ENCODE results near the gene ZRANB1. TPM values are rescaled to one million over a fixed set of nuclear protein-coding genes. Genes with fewer than 3 reads are reported as not detected.

Gene ZRANB1
- total RNA-seq, 1 donor from 2014 or later: 14.9 TPM

GRCh38 chr10:125025341-125025740 is 83.4 kb downstream of the ZRANB1 start:
- H3K4me3 Mint-ChIP-seq: no peak overlapping the region
- no peak for DNase-seq
- H3K36me3 Mint-ChIP-seq (ENCODE audit: low read depth): no peaks in the 10 kb centered on the region
- H3K27ac Mint-ChIP-seq: no peak overlapping the region
- intact Hi-C loops (cut with micrococcal nuclease): no loop called here
- no peaks in the 10 kb centered on the region for H3K9me3 Mint-ChIP-seq
- H3K27me3 Mint-ChIP-seq: peaks cover 1% of the 10 kb centered on the region
- H3K4me1 Mint-ChIP-seq: no peaks in the 10 kb centered on the region

GRCh38 chr10:125026036-125026931 is 84.4 kb downstream of the ZRANB1 start:
- intact Hi-C loops (cut with micrococcal nuclease): no loop called here
- Mint-ChIP-seq H3K4me3 (no peak overlapping the region), H3K4me1 (no peaks in the 10 kb centered on the region), H3K9me3 (no peaks in the 10 kb centered on the region), H3K27me3 (peaks cover 1% of the 10 kb centered on the region), H3K36me3 (ENCODE audit: low read depth) (no peaks in the 10 kb centered on the region), H3K27ac (no peak overlapping the region)
- DNase-seq: no peak

GRCh38 chr10:125026974-125027735 is 85.2 kb downstream of the ZRANB1 start:
- no peak overlapping the region for H3K27ac Mint-ChIP-seq
- no peak overlapping the region for H3K4me3 Mint-ChIP-seq
- intact Hi-C loops (cut with micrococcal nuclease): no loop called here
- no peaks in the 10 kb centered on the region for H3K4me1 Mint-ChIP-seq
- peaks cover 1% of the 10 kb centered on the region for H3K27me3 Mint-ChIP-seq
- no peaks in the 10 kb centered on the region for H3K36me3 Mint-ChIP-seq (ENCODE audit: low read depth)
- H3K9me3 Mint-ChIP-seq: no peaks in the 10 kb centered on the region
- DNase-seq: no peak

GRCh38 chr10:125027871-125028869 is 86.2 kb downstream of the ZRANB1 start:
- intact Hi-C loops (cut with micrococcal nuclease): no loop called here
- H3K27ac Mint-ChIP-seq: no peak overlapping the region
- peaks cover 1% of the 10 kb centered on the region for H3K27me3 Mint-ChIP-seq
- H3K9me3 Mint-ChIP-seq: no peaks in the 10 kb centered on the region
- DNase-seq: no peak
- no peaks in the 10 kb centered on the region for H3K4me1 Mint-ChIP-seq
- H3K36me3 Mint-ChIP-seq (ENCODE audit: low read depth): no peaks in the 10 kb centered on the region
- H3K4me3 Mint-ChIP-seq: no peak overlapping the region

- DNase-seq: no peak
These were observed 87.8 kb downstream of the ZRANB1 start for GRCh38 chr10:125029584-125030242.

GRCh38 chr10:125030567-125031197 is 88.8 kb downstream of the ZRANB1 start:
- intact Hi-C loops (cut with micrococcal nuclease): no loop called here
- DNase-seq: no peak
- H3K4me3 Mint-ChIP-seq: no peak overlapping the region
- H3K27ac Mint-ChIP-seq: no peak overlapping the region
- no peaks in the 10 kb centered on the region for H3K9me3 Mint-ChIP-seq
- H3K36me3 Mint-ChIP-seq (ENCODE audit: low read depth): no peaks in the 10 kb centered on the region
- no peaks in the 10 kb centered on the region for H3K4me1 Mint-ChIP-seq
- H3K27me3 Mint-ChIP-seq: peaks cover 1% of the 10 kb centered on the region

More at GRCh38 chr10:125029584-125030242, 87.8 kb downstream of the ZRANB1 start:
- intact Hi-C loops (cut with micrococcal nuclease): no loop called here
- Mint-ChIP-seq H3K36me3 (ENCODE audit: low read depth) (no peaks in the 10 kb centered on the region), H3K27me3 (peaks cover 1% of the 10 kb centered on the region), H3K27ac (no peak overlapping the region), H3K4me1 (no peaks in the 10 kb centered on the region), H3K9me3 (no peaks in the 10 kb centered on the region), H3K4me3 (no peak overlapping the region)

GRCh38 chr10:125032474-125033020 is 90.6 kb downstream of the ZRANB1 start:
- DNase-seq: no peak
- H3K4me3 Mint-ChIP-seq: no peak overlapping the region
- H3K4me1 Mint-ChIP-seq: no peaks in the 10 kb centered on the region
- no peak overlapping the region for H3K27ac Mint-ChIP-seq
- H3K27me3 Mint-ChIP-seq: peaks cover 3% of the 10 kb centered on the region
- intact Hi-C loops (cut with micrococcal nuclease): no loop called here
- no peaks in the 10 kb centered on the region for H3K36me3 Mint-ChIP-seq (ENCODE audit: low read depth)
- no peaks in the 10 kb centered on the region for H3K9me3 Mint-ChIP-seq

- no peak for DNase-seq
These were observed 91.4 kb downstream of the ZRANB1 start for GRCh38 chr10:125033146-125033924.

GRCh38 chr10:125034675-125035074 is 92.8 kb downstream of the ZRANB1 start:
- Mint-ChIP-seq H3K4me1 (no peaks in the 10 kb centered on the region), H3K36me3 (ENCODE audit: low read depth) (no peaks in the 10 kb centered on the region), H3K27ac (no peak overlapping the region), H3K4me3 (no peak overlapping the region), H3K9me3 (no peaks in the 10 kb centered on the region), H3K27me3 (peaks cover 1% of the 10 kb centered on the region)
- no peak for DNase-seq
- intact Hi-C loops (cut with micrococcal nuclease): no loop called here

More at GRCh38 chr10:125033146-125033924, 91.4 kb downstream of the ZRANB1 start:
- H3K36me3 Mint-ChIP-seq (ENCODE audit: low read depth): no peaks in the 10 kb centered on the region
- H3K9me3 Mint-ChIP-seq: no peaks in the 10 kb centered on the region
- no peaks in the 10 kb centered on the region for H3K4me1 Mint-ChIP-seq
- H3K27ac Mint-ChIP-seq: no peak overlapping the region
- H3K4me3 Mint-ChIP-seq: no peak overlapping the region
- intact Hi-C loops (cut with micrococcal nuclease): no loop called here
- peaks cover 3% of the 10 kb centered on the region for H3K27me3 Mint-ChIP-seq

GRCh38 chr10:125035136-125035535 is 93.2 kb downstream of the ZRANB1 start:
- intact Hi-C loops (cut with micrococcal nuclease): no loop called here
- DNase-seq: no peak
- H3K4me3 Mint-ChIP-seq: no peak overlapping the region
- no peaks in the 10 kb centered on the region for H3K4me1 Mint-ChIP-seq
- peaks cover 1% of the 10 kb centered on the region for H3K27me3 Mint-ChIP-seq
- H3K36me3 Mint-ChIP-seq (ENCODE audit: low read depth): no peaks in the 10 kb centered on the region
- no peaks in the 10 kb centered on the region for H3K9me3 Mint-ChIP-seq
- H3K27ac Mint-ChIP-seq: no peak overlapping the region

- no peak for DNase-seq
- H3K9me3 Mint-ChIP-seq: no peaks in the 10 kb centered on the region
- intact Hi-C loops (cut with micrococcal nuclease): no loop called here
- no peaks in the 10 kb centered on the region for H3K4me1 Mint-ChIP-seq
- H3K36me3 Mint-ChIP-seq (ENCODE audit: low read depth): no peaks in the 10 kb centered on the region
- no peak overlapping the region for H3K4me3 Mint-ChIP-seq
- no peak overlapping the region for H3K27ac Mint-ChIP-seq
- peaks cover 4% of the 10 kb centered on the region for H3K27me3 Mint-ChIP-seq
These were observed 93.8 kb downstream of the ZRANB1 start for GRCh38 chr10:125035588-125036295.

Measured in activated CD4-positive, alpha-beta T cell treated with anti-CD3 and anti-CD28 coated beads, Interleukin-2, amount 10 ng/mL, durations not matched to agents 24 days and 14 days (primary cell).